Measurements from ENCODE around the gene RBM23. TPM values are rescaled to one million over a fixed set of nuclear protein-coding genes. Genes with fewer than 3 reads are reported as not detected.

The RBM23 gene
- total and polyA plus RNA-seq, 2 donors (not counting 3 experiments of a cell fraction or from before 2014, with no cell fraction given) = 67.7 to 68.9 TPM

- CTCF ChIA-PET = interaction anchor here (0.6 to 9.7 kb wide), 26 partner anchors 13 to 512 kb away, joined by 3 to 80 read pairs (median 5); partner anchors contain the start of genes LRP10, PRMT5, RBM23 and REM2
- FAIRE-seq (peak; percentile 92), DNase-seq (ENCODE audit: low read depth, low spot score) (peak; percentile 70)
- Histone ChIP-seq H3K9ac (replicated peaks; ENCODE audit: extremely low read depth, insufficient read depth, low read length) (no peak overlapping the region), H3K9me3 (replicated peaks; ENCODE audit: control insufficient read depth, insufficient read depth, low read length) (no peaks in the 10 kb centered on the region), H3K4me3 (replicated peaks in 1 of 3; ENCODE audit: insufficient read depth in 1 of 3, low read depth in 1 of 3, low read length in 3 of 3) (no peak overlapping the region), H3K4me1 (ENCODE audit: control insufficient read depth, extremely low read depth, insufficient read depth, low read length) (no peaks in the 10 kb centered on the region), H3K36me3 (ENCODE audit: control insufficient read depth in 2 of 2, extremely low read depth in 1 of 2, insufficient read depth in 2 of 2, low read length in 2 of 2) (peaks cover 29 to 32% of the 10 kb centered on the region in 2 experiments), H3K27ac (ENCODE audit: insufficient read depth, low read depth, low read length) (no peak overlapping the region), H2AFZ (ENCODE audit: low read depth, low read length) (no peak overlapping the region), H4K20me1 (replicated peaks; ENCODE audit: control insufficient read depth, extremely low read depth, insufficient read depth, low read length) (no peaks in the 10 kb centered on the region), H3K4me2 (ENCODE audit: insufficient read depth, low read length) (no peak overlapping the region), H3K79me2 (ENCODE audit: control insufficient read depth, insufficient read depth, low read length) (no peaks in the 10 kb centered on the region), H3K27me3 (ENCODE audit: control insufficient read depth in 2 of 2, insufficient read depth in 2 of 2, low read length in 2 of 2) (no peaks in the 10 kb centered on the region), H3K9me1 (replicated peaks; ENCODE audit: control insufficient read depth, extremely low read depth, insufficient read depth, low read length) (no peaks in the 10 kb centered on the region)
- POLR2A ChIA-PET = no interaction called here
- TF ChIP-seq JUN (IDR thresholded peaks at IDR 0.05; ENCODE audit: borderline replicate concordance, insufficient read depth, insufficient read length, low read depth) (no peak), CTCF (IDR thresholded peaks at IDR 0.05; ENCODE audit: extremely low read depth in 1 of 2, insufficient read depth in 1 of 2, low read depth in 1 of 2, low read length in 2 of 2) (peak; percentile 38 to 65)
- dilution Hi-C loops (cut with MboI; ENCODE audit: extremely low pct_ligation_motif_present, low sequenced_read_pairs) = no loop called here
- BruUV-seq (replicated peaks) = no TSS peak
- intact Hi-C loops (cut with micrococcal nuclease) = loop anchor here (1.0 to 2.0 kb wide), 8 partner anchors 28 to 513 kb away; partner anchors contain the start of gene MMP14
Observed at GRCh38 chr14:22900081-22900799, 18.7 kb downstream of the RBM23 start.

All from endothelial cell of umbilical vein (primary cell).